HepG2 (cell line): Measurements from ENCODE around the gene GRIK5. TPM values are rescaled to one million over a fixed set of nuclear protein-coding genes. Genes with fewer than 3 reads are reported as not detected.

Experiments used
- ATAC-seq: fragments of 200-7000 bp; cut with Tn5 transposase; 3 replicates; pipeline ENCODE4 v1.9.1; 2020; ENCODE audit warnings: mild to moderate bottlenecking, moderate library complexity
- BruUV-seq: library from RNA; stranded (reverse); fragments of 400-500 nt; replicated peaks from 2 replicates; lab custom pipeline; 2021; lab: Mats Ljungman, UMichigan
- CTCF ChIA-PET: fragments of 300-600 bp; formaldehyde crosslinking; extraction: SDS; loops from one replicate; lab custom pipeline; 2021; ENCODE audit warnings: low total read pairs, inconsistent platforms, low intra/inter-chr PET ratio; lab: Yijun Ruan, JAX
- POLR2A ChIA-PET: fragments of 350-600 bp; sonication (Branson Sonifier 250); formaldehyde crosslinking; loops from one replicate; lab custom pipeline; 2020; ENCODE audit warnings: antibody characterized with exemption, inconsistent platforms; lab: Yijun Ruan, JAX
- DNase-seq: peaks from one replicate; pipeline ENCODE4 v3.0.0-alpha.2; 2015; ENCODE audit warnings: low spot score
- FAIRE-seq: peaks from 3 replicates; lab custom pipeline; 2011; peaks lifted over from hg19 to GRCh38; lab: Jason Lieb, UNC
- H2AFZ ChIP-seq: one replicate; pipeline ENCODE4 v1.6.1; 2011; ENCODE audit warnings: low read length, inconsistent platforms
- H3K27ac ChIP-seq: fragments of 300-600 bp; 3 replicates; pipeline ENCODE4 v1.8.0; 2011; ENCODE audit warnings: mixed run types, mild to moderate bottlenecking, mixed read lengths, low read length, inconsistent platforms; ENCODE audit not compliant: insufficient read depth; ENCODE audit errors: extremely low read length
- H3K27me3 ChIP-seq, 2 experiments: fragments of 200-600 bp in 1 of 2; 2 replicates in 1 of 2; 3 replicates in 1 of 2; pipeline versions ENCODE4 v1.6.0 to v1.8.0; 2011; ENCODE audit warnings: low read length in 2 of 2, mild to moderate bottlenecking in 2 of 2, moderate library complexity in 2 of 2, inconsistent platforms in 1 of 2; ENCODE audit not compliant: insufficient read depth in 2 of 2, control insufficient read depth in 1 of 2
- H3K36me3 ChIP-seq, 2 experiments: fragments of 200-600 bp in 1 of 2; replicated peaks in 1 of 2; 2 replicates in 1 of 2; 3 replicates in 1 of 2; pipeline versions ENCODE4 v1.5.1 to v1.8.0; 2011; ENCODE audit warnings: low read length in 2 of 2, inconsistent platforms in 1 of 2; ENCODE audit not compliant: insufficient read depth in 2 of 2, control insufficient read depth in 1 of 2
- H3K4me1 ChIP-seq: 2 replicates; pipeline ENCODE4 v1.5.1; 2012; ENCODE audit warnings: low read length, inconsistent platforms; ENCODE audit not compliant: insufficient read depth
- H3K4me2 ChIP-seq: 2 replicates; pipeline ENCODE4 v1.6.0; 2011; ENCODE audit warnings: low read depth, low read length, inconsistent platforms
- H3K4me3 ChIP-seq, 3 experiments: fragments of 200-600 bp in 1 of 3; sonication (generic), shearing (Covaris generic) in 1 of 3; replicated peaks in 1 of 3; 2 replicates each; pipeline ENCODE4 v1.5.1; 2011 to 2016; ENCODE audit warnings: low read length in 3 of 3, inconsistent platforms in 2 of 3, low read depth in 2 of 3, mild to moderate bottlenecking in 2 of 3, control low read depth in 1 of 3, mixed read lengths in 1 of 3; ENCODE audit not compliant: insufficient read depth in 1 of 3
- H3K79me2 ChIP-seq: one replicate; pipeline ENCODE4 v1.6.1; 2011; ENCODE audit warnings: low read length, inconsistent platforms; ENCODE audit not compliant: insufficient read depth
- H3K9ac ChIP-seq: 2 replicates; pipeline ENCODE4 v1.6.0; 2011; ENCODE audit warnings: mild to moderate bottlenecking, low read depth, low read length, inconsistent platforms; ENCODE audit not compliant: insufficient read depth
- H3K9me3 ChIP-seq: 2 replicates; pipeline ENCODE4 v1.5.1; 2012; ENCODE audit warnings: mild to moderate bottlenecking, low read length
- H4K20me1 ChIP-seq: 2 replicates; pipeline ENCODE4 v1.6.0; 2011; ENCODE audit warnings: inconsistent platforms, mild to moderate bottlenecking, low read length, moderate library complexity; ENCODE audit not compliant: insufficient read depth
- FOXP1 ChIP-seq, 2 experiments: fragments of 450-650 bp in 1 of 2; IDR thresholded peaks; 2 replicates each; pipeline ENCODE4 v1.6.1; 2017 to 2018; ENCODE audit warnings: antibody characterized with exemption in 1 of 2
- GTF3A ChIP-seq: sonication (generic); formaldehyde crosslinking; conservative IDR thresholded peaks from 2 replicates; pipeline ENCODE4 v1.4.0; 2020; ENCODE audit warnings: mild to moderate bottlenecking, missing genetic modification reagents
- GZF1 ChIP-seq: sonication (generic); formaldehyde crosslinking; IDR thresholded peaks from 2 replicates; pipeline ENCODE4 v1.5.1; 2020; ENCODE audit warnings: mild to moderate bottlenecking, missing genetic modification reagents
- MAF1 ChIP-seq: sonication (generic); formaldehyde crosslinking; IDR thresholded peaks from 2 replicates; pipeline ENCODE4 v1.5.0; 2020; ENCODE audit warnings: missing genetic modification reagents, borderline replicate concordance
- NFKB2 ChIP-seq: sonication (generic); formaldehyde crosslinking; IDR thresholded peaks from 2 replicates; pipeline ENCODE4 v1.4.0; 2020; ENCODE audit warnings: missing genetic modification reagents, borderline replicate concordance
- POLR2A ChIP-seq, 2 experiments: IDR thresholded peaks; 2 replicates each; pipeline ENCODE4 v1.6.1; 2011; ENCODE audit warnings: low read depth in 2 of 2, low read length in 2 of 2, mild to moderate bottlenecking in 1 of 2, moderate library complexity in 1 of 2; ENCODE audit not compliant: insufficient read depth in 1 of 2
- SMAD1 ChIP-seq: sonication (generic); formaldehyde crosslinking; IDR thresholded peaks from 2 replicates; pipeline ENCODE4 v1.4.0; 2020; ENCODE audit warnings: missing genetic modification reagents, low read depth, mild to moderate bottlenecking, borderline replicate concordance
- SRSF4 ChIP-seq: fragments of 200-400 bp; formaldehyde crosslinking; IDR thresholded peaks from one replicate; pipeline ENCODE4 v1.6.1; 2018; ENCODE audit warnings: mild to moderate bottlenecking, low read depth, low read length, moderate library complexity; ENCODE audit not compliant: poor library complexity, severe bottlenecking
- ZNF251 ChIP-seq: sonication (generic); formaldehyde crosslinking; IDR thresholded peaks from 2 replicates; pipeline ENCODE4 v1.9.0; 2021; ENCODE audit warnings: mild to moderate bottlenecking, missing genetic modification reagents
- ZNF451 ChIP-seq: sonication (generic); formaldehyde crosslinking; IDR thresholded peaks from 2 replicates; pipeline ENCODE4 v1.5.0; 2020; ENCODE audit warnings: mild to moderate bottlenecking, missing genetic modification reagents
- ZNF569 ChIP-seq: sonication (generic); formaldehyde crosslinking; IDR thresholded peaks from 2 replicates; pipeline ENCODE4 v1.5.0; 2020; ENCODE audit warnings: mild to moderate bottlenecking, missing genetic modification reagents, moderate library complexity, borderline replicate concordance
- ZSCAN21 ChIP-seq: sonication (generic); formaldehyde crosslinking; IDR thresholded peaks from 2 replicates; pipeline ENCODE4 v1.8.0; 2022; ENCODE audit warnings: mild to moderate bottlenecking, missing genetic modification reagents, moderate library complexity, borderline replicate concordance
- WGBS: methylation state at CpG from one replicate; pipeline ENCODE4 v1.1.6; 2017; ENCODE audit warnings: low lambda C conversion rate; 5-methylcytosine and 5-hydroxymethylcytosine counted together
- in situ Hi-C: cut with HindIII; loops from 2 replicates; pipeline ENCODE4 v1.10.0; 2017; ENCODE audit warnings: low pct_unique_long_range_greater_than_20kb; ENCODE audit not compliant: extremely low pct_ligation_motif_present
- intact Hi-C: fragments of 100-400 bp; cut with micrococcal nuclease; formaldehyde crosslinking; loops from one replicate; pipeline ENCODE4 v1.10.0; 2022; ENCODE audit not compliant: unreplicated experiment
- polyA plus RNA-seq, 8 experiments: library from polyadenylated mRNA; depleted of rRNA in 3 of 8; stranded (reverse) in 7 of 8; unstranded in 1 of 8; fragments of >200 nt; fragmentation: Illumina TruSeq in 4 of 8; extraction: Trizol in 4 of 8; gene quantifications; 2 replicates each; pipeline versions ENCODE4 v1.2.1 to v1.2.3, GENCODE V29; 2011 to 2016; ENCODE audit warnings: low read depth in 4 of 8, missing spikeins in 1 of 8, mixed read lengths in 1 of 8; ENCODE audit not compliant: insufficient read depth in 1 of 8
- total RNA-seq, 5 experiments: library from RNA; depleted of rRNA; stranded (reverse); fragments of >200 nt; fragmentation: Illumina TruSeq; extraction: Trizol; gene quantifications; 2 replicates each; pipeline ENCODE4 v1.2.3, GENCODE V29; 2016; ENCODE audit warnings: low read depth in 1 of 5
- TF ChIP-seq, protein P1 (sequence below): sonication (generic); formaldehyde crosslinking; conservative IDR thresholded peaks from 2 replicates; pipeline ENCODE4 v1.4.0; 2020; ENCODE audit warnings: missing genetic modification reagents
- TF ChIP-seq, protein P2 (sequence below): sonication (generic); formaldehyde crosslinking; IDR thresholded peaks from 2 replicates; pipeline ENCODE4 v1.4.0; 2020; ENCODE audit warnings: mild to moderate bottlenecking, low read depth, missing genetic modification reagents
- TF ChIP-seq, protein P3 (sequence below): sonication (generic); formaldehyde crosslinking; IDR thresholded peaks from 2 replicates; pipeline ENCODE4 v1.8.0; 2022; ENCODE audit warnings: low read depth, missing genetic modification reagents
- TF ChIP-seq, protein P4 (sequence below): sonication (generic); formaldehyde crosslinking; IDR thresholded peaks from 2 replicates; pipeline ENCODE4 v1.5.0; 2020; ENCODE audit warnings: mild to moderate bottlenecking, missing genetic modification reagents, borderline replicate concordance
- TF ChIP-seq, protein P5 (sequence below): sonication (generic); IDR thresholded peaks from 2 replicates; pipeline ENCODE4 v1.6.1; 2016; ENCODE audit warnings: low read depth, borderline replicate concordance

The GRIK5 gene
- total and polyA plus RNA-seq, 2 of the 13 experiments (the other 11 are each of a cell fraction or from before 2014, with no cell fraction given), result not detected

DNA sequence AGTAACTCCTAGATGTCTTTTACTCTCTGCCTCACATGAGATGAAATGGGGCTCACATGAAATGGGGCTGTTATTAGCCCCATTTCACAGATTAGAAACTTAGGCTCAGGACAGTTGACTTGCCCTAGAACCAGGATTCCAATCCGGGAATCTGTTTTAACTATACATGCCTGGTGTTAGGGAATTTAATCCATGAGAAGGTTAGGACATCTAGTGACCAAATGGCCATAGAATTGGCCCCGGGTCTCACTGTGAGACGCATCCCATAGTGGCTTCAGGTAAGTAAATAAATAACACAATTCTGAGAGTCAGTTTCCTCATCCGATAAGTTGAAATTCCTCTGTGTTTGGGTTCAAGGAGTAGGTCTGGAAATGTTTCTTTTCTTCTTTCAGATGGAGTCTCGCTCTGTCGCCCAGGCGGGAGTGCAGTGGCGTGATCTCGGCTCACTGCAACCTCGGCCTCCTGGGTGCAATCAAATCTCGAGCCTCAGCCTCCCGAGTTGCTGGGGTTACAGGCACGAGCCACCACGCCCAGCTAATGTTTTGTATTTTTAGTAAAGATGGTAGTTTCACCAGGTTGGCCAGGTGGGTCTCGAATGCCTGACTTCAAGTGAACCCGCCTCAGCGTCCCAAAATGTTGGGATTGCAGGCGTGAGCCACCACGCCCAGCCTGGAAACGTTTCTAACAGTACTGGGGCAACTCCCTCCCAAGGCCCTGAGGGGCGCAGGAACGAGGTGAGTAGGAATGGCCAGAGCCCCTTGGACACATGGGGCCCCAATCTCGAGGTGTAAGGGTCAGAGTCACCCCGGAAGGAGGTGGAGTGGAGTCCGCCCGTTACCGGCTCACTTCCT is 4.7 kb upstream of the GRIK5 start:
- Histone ChIP-seq H3K9ac (peak overlapping the region; percentile 94), H3K27me3 (peaks cover 3 to 9% of the 10 kb centered on the region in 2 experiments; a peak in 2 of 5 replicates), H3K9me3 (no peaks in the 10 kb centered on the region), H3K4me2 (peak overlapping the region; percentile 91), H3K4me3 (peak overlapping the region; percentile 70 to 78 (median 75); a peak in 5 of 6 replicates), H2AFZ (no peak overlapping the region), H3K4me1 (peaks cover 28% of the 10 kb centered on the region), H4K20me1 (peaks cover 11% of the 10 kb centered on the region), H3K36me3 (peaks cover 10 to 12% of the 10 kb centered on the region in 2 experiments; a peak in 4 of 5 replicates), H3K27ac (peak overlapping the region; percentile 90), H3K79me2 (peaks cover 22% of the 10 kb centered on the region)
- 81% methylated on average over 27 of the region's 27 CpGs for WGBS
- DNase-seq (no peak), FAIRE-seq (no peak), ATAC-seq (no peak)
- BruUV-seq, result no TSS peak
- in situ Hi-C loops (no loop called here), intact Hi-C loops (no loop called here)
- CTCF ChIA-PET, result no interaction called here
- POLR2A ChIA-PET, result no interaction called here
- TF ChIP-seq MAF1 (no peak), SRSF4 (no peak), ZSCAN21 (no peak), ZNF451 (CRISPR knock-in tag) (0 out of 2 replicates have a peak, but pooled peaks have one; percentile 5), GZF1 (CRISPR knock-in tag) (no peak), FOXP1 (IDR thresholded peaks at IDR 0.05) (no peak), FOXP1 (CRISPR knock-in tag; IDR thresholded peaks at IDR 0.05) (no peak), ZNF569 (no peak), NFKB2 (CRISPR knock-in tag) (peak; percentile 45; the same call in 1 of the 2 replicates), ZNF251 (CRISPR knock-in tag) (no peak), GTF3A (CRISPR knock-in tag) (no peak), POLR2A (IDR thresholded peaks at IDR 0.05; ENCODE audit: insufficient read depth in 1 of 2, low read depth in 2 of 2, low read length in 2 of 2) (peak in 1 of 2 experiments; percentile 27; a peak in 1 of 4 replicates), SMAD1 (no peak)
- TF ChIP-seq, protein P1, sequence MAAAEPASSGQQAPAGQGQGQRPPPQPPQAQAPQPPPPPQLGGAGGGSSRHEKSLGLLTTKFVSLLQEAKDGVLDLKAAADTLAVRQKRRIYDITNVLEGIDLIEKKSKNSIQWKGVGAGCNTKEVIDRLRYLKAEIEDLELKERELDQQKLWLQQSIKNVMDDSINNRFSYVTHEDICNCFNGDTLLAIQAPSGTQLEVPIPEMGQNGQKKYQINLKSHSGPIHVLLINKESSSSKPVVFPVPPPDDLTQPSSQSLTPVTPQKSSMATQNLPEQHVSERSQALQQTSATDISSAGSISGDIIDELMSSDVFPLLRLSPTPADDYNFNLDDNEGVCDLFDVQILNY (CRISPR knock-in tag), result no peak
- TF ChIP-seq, protein P2, sequence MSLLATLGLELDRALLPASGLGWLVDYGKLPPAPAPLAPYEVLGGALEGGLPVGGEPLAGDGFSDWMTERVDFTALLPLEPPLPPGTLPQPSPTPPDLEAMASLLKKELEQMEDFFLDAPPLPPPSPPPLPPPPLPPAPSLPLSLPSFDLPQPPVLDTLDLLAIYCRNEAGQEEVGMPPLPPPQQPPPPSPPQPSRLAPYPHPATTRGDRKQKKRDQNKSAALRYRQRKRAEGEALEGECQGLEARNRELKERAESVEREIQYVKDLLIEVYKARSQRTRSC (CRISPR knock-in tag), result no peak
- TF ChIP-seq, protein P3, sequence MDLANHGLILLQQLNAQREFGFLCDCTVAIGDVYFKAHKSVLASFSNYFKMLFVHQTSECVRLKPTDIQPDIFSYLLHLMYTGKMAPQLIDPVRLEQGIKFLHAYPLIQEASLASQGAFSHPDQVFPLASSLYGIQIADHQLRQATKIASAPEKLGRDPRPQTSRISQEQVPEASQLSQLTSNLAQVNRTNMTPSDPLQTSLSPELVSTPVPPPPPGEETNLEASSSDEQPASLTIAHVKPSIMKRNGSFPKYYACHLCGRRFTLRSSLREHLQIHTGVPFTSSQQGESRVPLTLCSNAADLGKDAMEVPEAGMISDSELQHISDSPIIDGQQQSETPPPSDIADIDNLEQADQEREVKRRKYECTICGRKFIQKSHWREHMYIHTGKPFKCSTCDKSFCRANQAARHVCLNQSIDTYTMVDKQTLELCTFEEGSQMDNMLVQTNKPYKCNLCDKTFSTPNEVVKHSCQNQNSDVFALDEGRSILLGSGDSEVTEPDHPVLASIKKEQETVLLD, result no peak
- TF ChIP-seq, protein P4, sequence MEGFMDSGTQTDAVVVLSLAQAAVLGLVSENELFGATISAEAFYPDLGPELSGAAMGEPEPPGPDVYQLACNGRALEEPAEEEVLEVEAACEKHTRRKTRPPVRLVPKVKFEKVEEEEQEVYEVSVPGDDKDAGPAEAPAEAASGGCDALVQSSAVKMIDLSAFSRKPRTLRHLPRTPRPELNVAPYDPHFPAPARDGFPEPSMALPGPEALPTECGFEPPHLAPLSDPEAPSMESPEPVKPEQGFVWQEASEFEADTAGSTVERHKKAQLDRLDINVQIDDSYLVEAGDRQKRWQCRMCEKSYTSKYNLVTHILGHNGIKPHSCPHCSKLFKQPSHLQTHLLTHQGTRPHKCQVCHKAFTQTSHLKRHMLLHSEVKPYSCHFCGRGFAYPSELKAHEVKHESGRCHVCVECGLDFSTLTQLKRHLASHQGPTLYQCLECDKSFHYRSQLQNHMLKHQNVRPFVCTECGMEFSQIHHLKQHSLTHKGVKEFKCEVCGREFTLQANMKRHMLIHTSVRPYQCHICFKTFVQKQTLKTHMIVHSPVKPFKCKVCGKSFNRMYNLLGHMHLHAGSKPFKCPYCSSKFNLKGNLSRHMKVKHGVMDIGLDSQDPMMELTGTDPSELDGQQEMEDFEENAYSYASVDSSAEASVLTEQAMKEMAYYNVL (CRISPR knock-in tag), result no peak
- TF ChIP-seq, protein P5, sequence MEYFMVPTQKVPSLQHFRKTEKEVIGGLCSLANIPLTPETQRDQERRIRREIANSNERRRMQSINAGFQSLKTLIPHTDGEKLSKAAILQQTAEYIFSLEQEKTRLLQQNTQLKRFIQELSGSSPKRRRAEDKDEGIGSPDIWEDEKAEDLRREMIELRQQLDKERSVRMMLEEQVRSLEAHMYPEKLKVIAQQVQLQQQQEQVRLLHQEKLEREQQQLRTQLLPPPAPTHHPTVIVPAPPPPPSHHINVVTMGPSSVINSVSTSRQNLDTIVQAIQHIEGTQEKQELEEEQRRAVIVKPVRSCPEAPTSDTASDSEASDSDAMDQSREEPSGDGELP, result no peak
